Adrenal gland (tissue), 5 donors: ENCODE data around the gene PACS2.

Experiments
- CTCF ChIP-seq, 6 experiments: fragments of 450-650 bp in 4 of 6; fragments of 200-600 bp in 2 of 6; sonication (generic) in 1 of 6; IDR thresholded peaks; 1 replicate in 5 of 6; 2 replicates in 1 of 6; pipeline versions ENCODE4 v1.5.1 to v1.8.0; 2016 to 2021; ENCODE audit warnings: antibody characterized with exemption in 6 of 6, mild to moderate bottlenecking in 2 of 6, moderate library complexity in 1 of 6
- POLR2A ChIP-seq, 2 donors: fragments of 450-650 bp; IDR thresholded peaks; one replicate each; pipeline ENCODE4 v1.6.1; 2017; ENCODE audit warnings: antibody characterized with exemption in 2 of 2, mild to moderate bottlenecking in 2 of 2, moderate library complexity in 1 of 2
- donor health status: DM: no; HTN: no; CAD: no.

DNA sequence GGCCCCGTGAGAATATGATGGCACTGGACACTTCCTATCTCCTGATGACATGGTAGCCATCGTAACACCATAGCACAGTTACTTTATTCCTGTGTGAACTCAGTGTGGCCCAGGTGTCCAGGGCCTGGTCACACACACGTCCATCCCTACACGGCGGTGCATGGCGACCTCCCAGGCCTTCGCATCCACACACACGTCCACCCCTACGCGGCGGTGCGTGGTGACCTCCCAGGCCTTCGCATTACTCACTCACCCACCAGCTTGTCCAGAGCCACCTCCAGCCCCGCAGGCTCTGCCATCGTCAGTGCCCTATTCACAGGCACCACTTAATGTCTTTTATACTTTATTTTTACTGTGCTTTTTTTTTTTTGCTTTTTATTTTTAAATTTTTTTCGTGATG is 44.4 kb downstream of the PACS2 start:
- TF ChIP-seq CTCF (IDR thresholded peaks at IDR 0.05), result no peak
- TF ChIP-seq POLR2A (IDR thresholded peaks at IDR 0.05), result no peak
